ENCODE measurements around the gene MIXL1.
"Not testable (repeated sequence)": the region's sequence is repeated elsewhere in the genome, so short reads cannot be mapped to it uniquely, and the experiment has no call there.

MIXL1 gene

DNA sequence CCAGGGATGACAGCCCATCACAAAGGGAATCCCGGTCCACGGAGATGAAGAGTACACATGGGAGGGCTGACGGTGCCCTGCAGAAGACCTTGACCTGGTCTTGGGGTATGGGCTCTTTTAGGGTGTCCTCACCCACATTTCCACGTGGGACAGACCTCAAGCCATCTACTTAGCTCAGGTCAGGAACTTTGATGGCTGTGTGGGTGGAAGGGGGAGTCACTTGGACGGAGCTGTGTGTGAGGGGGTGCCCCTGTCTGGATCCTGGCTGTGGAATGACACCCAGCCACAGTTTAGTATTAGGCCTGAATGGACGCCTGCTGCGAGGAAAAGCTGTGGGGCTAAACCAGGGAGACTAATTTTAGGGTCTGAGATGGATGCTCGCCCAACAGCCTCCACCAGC lies 10.9 kb upstream of the MIXL1 start:
- no peak for DNase-seq

DNA sequence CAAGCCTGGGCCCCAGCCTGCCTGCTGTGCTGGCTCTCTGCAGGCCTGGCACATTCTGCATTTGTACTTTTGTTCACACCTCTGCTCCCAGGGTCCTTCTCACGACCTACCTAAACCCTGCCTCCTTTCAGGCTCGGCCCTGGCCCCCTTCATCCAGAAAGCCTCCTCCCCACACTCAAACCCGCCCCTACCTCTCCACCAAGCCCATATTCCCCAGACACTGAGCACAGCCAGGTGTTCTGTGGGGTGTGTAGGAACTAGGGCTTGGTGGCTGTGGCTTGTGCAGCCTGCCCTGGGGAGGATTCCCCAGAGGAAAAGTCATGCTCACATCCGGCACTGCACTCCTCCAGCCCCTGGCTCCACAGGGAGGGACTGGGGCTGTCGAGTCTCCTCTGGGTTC lies 8.2 kb upstream of the MIXL1 start:
- DNase-seq: no peak

DNA sequence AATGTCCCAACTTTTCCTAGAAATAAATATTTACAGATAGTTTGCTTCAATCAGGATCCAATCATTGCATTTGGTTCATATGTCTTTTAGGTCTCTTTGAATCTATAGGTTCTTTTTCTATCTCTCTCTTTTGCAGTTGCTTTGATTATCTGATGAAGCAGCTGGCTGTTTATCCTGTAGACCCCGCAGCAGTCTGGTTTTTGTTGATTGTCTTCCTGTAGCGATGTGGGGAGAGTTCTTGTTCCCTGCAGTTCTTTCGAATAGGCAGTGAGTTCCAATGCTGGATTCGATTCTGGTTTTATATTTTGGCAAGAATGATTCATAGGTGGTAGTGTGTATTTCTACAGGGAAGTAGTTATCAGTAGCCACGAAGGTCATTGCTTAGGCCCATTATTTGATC lies 7.4 kb upstream of the MIXL1 start:
- DNase-seq: no peak

DNA sequence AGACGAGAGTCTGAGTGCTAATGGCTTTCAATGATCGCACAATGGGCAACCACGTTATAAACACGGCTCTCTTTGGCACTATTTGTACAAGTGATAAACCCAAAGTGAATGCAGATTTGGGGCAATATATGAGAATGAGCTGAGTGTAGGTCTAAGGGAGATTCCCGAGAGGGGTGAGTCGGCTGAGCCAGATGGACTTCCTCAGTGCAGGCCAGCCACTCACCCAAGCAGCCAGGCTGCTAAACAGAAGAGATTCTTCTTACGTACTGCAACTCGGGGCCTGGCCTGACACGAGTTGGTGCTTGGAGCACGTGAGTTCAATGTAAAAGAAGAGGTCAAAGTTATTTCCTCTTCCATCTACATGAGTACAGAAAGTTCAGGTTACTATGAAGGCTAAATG lies 6.2 kb upstream of the MIXL1 start:
- no peak for DNase-seq

DNA sequence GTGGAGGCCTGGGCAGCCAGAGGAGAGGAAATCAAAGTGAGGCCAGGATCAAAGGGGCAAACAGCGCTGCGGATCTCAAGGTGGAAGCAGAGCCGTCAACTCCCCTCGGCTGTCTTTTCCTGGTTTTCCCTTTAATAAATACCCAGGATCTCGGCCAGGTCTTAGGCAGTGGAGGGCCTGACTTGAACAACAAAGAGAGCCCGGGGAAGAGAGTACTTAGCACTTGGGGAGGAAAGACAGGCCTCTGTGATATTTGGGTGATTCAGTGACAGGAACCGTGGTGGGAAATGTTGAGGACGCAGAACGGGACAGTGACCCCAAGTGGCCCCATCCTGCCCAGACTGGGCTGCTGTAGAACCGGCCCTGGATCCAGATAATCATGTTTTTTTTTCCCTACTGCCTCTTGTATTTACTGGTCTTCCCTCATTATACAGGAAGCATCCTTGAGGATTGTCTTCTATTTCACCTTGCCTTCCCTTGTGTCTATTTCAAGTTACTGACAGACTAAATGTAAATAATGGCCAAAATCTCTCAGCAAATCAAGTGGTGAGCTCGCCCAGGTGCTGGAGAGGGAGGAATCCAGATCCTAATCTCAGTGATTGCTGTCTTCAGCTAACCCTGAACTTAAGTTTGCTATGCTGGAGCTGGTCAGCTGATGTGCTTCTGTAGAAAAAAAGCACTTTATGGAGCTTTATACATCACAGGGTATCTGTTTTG lies 2.8 kb upstream of the MIXL1 start:
- no peak for DNase-seq

DNA sequence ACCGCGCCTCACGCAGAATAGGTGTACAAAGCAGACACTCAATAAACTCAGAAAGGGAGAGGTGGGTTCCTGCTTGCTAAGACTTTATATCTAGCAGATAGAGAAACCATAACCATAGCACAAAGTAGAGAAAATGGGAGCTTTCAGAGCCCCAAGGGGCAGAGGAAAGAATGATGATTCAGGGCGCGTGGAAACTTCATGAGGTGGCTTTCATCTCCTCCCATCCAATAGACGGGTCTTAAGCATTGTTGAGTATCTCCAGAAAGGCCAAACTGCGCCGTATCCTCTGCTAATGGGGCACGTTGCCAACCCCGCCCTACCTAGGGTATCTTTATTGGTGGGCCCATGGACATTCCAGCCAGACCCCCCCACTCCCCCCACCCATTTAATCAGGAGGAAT lies 778 bp upstream of the MIXL1 start:
- DNase-seq: no peak

DNA sequence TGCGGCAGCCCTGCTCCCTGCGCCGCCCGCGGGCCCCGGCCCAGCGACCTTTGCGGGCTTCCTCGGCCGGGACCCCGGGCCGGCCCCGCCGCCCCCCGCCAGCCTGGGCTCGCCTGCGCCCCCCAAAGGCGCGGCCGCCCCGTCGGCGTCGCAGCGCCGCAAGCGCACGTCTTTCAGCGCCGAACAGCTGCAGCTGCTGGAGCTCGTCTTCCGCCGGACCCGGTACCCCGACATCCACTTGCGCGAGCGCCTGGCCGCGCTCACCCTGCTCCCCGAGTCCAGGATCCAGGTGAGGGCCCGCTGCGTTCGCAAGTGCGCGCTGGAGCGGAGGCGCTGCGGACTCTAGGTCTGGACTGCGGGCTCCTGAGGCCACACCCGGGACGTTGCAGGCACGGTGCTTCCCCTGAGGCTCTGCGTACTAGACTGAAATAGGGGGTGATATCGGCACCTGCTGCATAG lies 351 bp downstream of the MIXL1 start:
- DNase-seq: no peak

DNA sequence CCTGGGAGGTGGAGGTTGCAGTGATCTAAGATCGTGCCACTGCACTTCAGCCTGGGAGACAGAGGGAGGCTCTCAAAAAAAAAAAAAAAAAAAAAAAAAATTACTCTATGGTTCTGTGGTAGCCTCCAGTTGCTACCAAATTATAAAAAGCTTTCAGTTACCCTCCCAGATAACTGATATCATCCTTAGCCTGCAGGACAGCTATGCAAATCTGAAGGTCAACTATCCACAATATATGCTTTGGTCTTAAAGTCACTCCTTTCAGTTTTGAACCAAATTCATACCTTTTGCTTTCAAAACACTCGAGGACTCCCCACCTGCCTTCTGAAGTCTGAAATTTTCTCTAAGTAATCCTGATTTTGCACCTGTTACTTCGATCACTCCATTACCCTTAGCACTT lies 3.1 kb downstream of the MIXL1 start:
- DNase-seq: no peak

DNA sequence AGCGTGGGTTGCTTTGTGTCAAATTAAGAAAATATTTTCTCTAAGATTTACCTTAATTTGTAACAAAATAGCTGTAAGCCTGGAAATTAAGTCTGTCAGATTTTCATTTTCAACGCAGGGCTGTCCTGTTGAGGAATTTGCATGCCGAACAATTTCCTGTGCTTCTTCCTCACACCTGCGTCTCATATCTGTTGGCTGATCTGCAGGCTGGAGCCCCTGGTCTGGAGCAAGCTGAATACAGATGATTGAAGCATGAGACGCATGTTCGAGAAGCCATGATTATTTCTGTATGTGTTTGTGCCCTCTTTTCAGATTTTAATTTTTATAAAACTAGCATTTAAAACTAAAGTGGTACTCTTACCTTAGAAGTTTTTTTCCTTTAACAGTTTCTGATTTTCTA lies 9.8 kb downstream of the MIXL1 start:
- DNase-seq: no peak

DNA sequence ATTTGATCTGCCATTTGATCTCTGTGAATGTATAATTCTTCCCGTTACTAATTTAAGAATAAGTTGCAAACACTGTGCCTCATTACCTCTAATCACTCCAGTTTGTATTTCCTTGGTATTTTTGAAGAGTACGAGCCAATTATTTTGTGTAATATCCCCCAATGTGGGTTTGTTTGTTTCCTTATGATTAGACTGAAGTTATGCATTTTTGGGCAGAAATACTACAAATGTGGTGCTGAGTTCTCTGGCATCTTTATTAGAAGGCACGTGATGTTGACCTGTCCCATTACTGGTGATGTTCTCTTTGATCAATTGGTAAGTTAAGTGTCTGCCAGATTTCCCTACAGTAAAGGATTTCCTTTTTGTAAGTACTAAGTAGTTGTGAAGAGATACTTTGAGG lies 10.3 kb downstream of the MIXL1 start:
- DNase-seq: no peak

DNA sequence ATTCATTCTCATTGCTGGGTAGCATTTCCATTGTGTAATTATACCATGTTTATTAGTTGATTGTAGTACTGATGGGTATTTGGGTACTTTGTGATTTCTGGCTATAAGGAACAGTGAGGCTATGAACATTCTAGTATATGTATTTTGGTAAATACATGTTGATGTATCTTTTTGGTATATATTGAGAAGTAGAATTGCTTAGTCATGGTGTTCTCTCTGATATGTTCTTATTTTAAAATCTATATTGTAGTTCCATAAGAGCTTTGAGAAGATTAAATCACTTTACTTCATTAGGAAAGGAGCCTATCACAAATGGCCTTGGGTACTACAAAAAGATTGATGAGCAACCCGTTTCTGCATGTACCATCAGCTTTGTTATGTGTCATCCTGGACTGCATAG lies 13.4 kb downstream of the MIXL1 start:
- DNase-seq: no peak

DNA sequence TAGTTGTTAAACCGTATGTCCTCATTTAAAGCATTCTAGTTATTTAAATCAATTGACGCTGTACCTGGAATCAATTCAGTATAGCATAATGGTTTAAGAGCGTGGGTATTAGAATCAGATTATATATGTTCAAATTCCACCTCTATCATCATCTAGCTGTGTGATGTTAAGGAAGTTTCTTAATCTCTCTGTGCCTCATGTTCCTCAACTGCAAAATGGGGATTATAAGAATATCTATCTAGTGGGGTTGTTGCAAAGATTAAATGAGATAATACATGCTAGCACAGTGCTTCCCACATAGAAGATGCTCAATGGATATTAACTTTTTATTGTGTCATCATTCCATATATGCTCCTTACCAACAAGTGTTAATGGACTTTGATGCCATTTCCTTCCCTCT lies 16.0 kb downstream of the MIXL1 start:
- no peak for DNase-seq

DNA sequence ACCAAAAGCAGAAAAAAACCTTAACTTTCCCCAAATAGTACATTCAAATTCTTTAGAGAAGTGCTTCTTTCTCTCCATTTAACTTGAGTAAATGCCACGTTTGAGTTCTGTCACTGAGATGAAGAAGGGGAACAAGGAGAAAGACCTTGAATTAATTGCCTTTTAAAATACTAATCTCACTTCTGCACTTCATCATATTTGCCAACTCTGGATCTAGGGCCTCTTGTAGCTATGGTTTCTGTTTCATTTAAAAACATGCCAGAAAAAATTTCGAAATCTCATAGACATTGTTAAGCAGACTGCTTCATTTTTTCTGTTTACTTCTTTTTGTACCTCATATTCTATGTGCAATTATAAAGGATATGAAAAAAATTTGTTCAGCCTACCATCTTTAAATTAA lies 24.6 kb downstream of the MIXL1 start:
- DNase-seq: no peak

DNA sequence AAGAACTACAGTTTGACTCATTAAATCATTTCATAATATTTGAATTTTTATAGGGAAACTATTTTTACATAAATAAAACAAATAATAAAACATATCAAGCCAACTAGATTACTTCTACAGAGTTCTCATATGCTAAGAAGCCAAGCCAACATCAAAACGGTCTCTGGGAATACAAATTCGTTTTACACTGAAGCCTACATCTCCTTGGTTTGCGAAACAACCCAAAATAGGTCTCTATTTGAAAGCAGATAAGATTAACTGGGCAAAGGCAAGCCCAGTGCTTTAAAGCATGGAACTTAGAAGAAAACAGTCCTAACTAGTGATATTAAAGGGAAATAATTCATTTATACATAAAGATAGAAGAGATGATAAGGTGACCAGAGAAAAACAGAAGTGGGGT lies 25.3 kb downstream of the MIXL1 start:
- DNase-seq: no peak

DNA sequence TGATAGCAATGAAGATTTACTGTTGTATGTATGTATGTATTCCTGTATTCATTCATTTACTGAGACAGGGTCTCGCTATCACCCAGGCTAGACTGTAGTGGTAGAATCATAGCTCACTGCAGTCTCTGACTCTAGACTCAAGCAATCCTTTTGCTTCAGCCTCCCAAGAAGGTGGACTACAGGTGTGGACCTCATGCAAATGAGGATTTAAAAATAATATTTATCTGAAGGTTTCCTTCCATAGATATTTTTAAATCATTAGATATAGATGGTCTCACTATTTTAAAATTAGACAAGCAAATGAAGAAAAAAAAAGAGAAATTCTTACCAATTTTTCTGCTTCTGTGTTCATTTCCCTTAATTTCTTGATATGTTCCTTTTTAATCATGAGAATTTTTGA lies 27.0 kb downstream of the MIXL1 start:
- no peak for DNase-seq

DNA sequence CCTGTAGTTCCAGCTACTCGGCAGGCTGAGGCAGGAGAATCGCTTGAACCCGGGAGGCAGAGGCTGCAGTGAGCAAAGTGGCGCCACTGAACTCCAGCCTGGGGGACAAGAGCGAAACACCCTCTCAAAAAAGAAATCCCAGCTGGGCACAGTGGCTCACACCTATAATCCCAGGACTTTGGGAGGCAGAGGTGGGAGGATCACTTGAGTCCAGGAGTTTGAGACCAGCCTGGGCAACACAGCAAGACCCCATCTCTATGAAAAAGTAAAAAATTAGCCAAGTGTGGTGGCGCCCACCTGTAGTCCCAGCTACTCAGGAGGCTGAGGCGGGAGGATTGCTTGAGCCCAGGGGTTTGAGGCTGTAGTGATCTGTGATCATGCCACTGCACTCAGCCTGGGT lies 29.4 kb downstream of the MIXL1 start:
- DNase-seq: not testable (repeated sequence)

DNA sequence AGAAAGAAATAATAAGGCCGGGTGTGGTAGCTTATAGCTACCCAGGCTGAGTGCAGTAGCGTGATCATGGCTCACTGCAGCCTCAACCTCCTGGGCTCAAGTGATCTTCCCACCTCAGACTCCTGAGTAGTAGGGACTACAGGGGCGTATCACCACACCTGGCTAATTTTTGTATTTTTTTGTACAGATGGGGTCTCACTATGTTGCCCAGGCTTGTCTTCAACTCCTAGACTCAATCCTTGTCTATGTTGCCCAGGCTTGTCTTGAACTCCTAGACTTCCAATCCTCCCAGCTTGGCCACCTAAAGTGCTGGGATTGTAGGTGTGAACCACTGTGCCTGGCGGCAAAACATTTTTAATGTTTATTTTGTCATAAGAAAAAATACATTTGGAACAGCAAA lies 30.5 kb downstream of the MIXL1 start:
- no peak for DNase-seq

DNA sequence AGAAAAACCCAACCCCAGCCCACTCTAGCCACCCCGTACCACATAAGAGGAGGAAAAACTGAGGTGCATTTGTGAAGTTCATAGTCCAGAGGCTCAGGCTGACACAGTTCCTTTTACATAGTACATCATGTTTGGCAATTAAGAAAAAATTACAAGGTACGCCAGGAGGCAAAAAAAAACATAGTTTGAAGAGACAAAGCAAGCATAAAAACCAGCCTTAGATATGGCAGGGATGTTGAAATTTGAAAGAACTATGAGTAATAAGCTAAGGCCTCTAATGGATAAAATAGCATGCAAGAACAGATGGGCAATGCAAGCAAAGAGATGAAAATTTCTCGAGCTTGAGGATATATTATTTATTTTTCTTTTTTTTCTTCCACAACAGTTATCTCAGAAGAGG lies 31.9 kb downstream of the MIXL1 start:
- DNase-seq: no peak

DNA sequence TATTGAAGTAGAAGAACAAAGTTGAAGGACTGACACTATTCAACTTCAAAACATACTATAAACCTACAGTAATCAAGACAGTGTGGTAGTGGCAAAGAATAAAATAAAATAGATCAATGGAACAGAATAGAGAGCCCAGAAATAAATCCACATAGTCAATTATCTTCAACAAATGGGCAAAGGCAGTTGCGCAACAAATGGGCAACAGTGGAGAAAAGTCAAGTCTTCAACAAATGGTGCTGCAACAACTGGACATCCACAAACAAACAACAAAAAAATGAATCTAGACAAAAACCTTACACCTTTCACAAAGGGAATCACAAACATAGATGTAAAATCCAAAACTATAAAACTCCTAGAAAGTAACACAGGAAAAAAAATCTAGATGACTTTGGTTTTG lies 38.4 kb downstream of the MIXL1 start:
- DNase-seq: no peak

DNA sequence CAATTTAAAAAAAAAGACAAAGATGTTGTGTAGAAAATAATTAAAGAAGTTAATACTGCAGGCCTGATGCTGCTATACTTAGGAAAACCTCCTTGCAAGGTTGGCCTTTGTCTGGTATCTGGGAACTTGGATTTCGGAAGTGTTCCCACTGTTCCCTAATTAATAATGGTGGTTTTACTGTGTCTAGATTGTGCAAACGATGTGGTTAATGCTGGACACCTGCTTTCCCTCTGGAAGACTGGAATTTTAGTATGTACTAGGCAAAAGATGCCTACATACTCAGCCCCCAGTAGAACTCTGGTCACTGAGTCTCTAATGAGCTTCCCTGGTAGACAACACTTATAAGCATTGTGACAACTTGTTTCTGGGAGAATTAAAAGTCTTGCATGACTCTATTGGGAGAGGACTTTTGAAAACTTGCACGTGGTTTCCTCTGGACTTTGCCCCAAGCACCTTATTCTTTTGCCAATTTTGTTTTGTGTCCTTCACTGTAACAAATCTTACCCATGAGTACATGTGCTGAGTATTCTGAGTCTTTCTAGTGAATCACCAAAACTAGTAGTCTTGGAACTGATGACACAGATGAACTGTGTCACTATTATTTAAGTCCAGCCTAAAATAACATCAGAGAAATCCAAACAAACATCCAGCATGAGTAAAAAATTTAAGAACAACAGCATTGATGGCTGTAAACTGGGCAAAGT lies 45.1 kb downstream of the MIXL1 start:
- DNase-seq: no peak

DNA sequence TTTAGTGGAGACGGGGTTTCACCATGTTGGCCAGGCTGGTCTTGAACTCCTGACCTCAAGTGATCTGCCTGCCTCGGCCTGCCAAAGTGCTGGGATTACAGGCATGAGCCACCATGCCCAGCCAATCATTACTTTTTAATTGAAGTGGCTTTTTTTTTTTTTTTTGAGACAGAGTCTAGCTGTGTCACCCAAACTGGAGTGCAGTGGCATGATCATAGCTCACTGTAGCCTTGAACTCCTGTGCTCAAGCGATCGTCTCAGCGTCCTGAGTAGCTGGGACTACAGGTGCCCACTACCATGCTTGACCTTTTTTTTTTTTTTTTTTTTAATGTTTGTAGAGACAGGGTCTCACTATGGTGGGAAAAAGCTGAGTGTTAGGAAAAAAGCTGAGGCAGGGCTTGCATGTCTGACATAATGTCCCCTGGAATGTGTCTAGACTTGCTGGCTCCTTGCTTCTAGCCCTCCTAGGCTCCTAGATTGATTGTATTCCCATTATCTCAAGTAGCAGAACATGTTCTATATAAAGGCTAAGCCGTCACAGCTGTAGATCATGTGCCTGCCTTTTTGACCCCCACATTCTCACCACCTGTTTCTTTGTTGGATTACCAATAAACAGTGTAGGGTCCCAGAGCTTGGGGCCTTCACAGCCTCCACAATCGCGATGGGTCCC lies 48.9 kb downstream of the MIXL1 start:
- DNase-seq: not testable (repeated sequence)

DNA sequence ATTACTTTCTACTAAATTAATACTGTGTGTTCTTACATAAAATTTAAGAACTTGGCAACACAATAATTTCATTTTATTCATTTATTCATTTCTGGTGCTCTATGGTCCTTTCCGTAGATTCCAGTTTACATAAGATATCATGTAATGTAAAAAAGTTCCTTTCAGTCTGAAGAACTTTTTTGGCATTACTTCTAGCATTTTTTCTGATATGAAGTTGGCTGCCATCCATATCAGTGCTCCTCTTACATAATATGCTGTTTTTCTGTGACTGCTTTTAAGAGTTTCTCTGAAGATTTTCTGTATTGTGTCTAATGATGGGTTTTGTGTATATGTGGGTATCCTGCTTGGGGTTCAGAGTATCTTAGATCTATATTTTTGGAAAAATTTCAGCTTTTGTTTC lies 50.7 kb downstream of the MIXL1 start:
- no peak for DNase-seq

Data from anterior cingulate cortex (tissue), 58 donors.